Colon (tissue), 2 donors: ENCODE data around the gene GNAS.
"Not testable (repeated sequence)": the region's sequence is repeated elsewhere in the genome, so short reads cannot be mapped to it uniquely, and the experiment has no call there.

Source experiments
- FAIRE-seq: peaks from 2 replicates; lab custom pipeline; 2012; peaks lifted over from hg19 to GRCh38; lab: Jason Lieb, UNC
- donor health status: control.
- donor health status: control.

Gene GNAS

GRCh38 chr20:58828804-58829203 lies 23.7 kb upstream of the GNAS start:
- not testable (repeated sequence) for FAIRE-seq

- FAIRE-seq = no peak
Observed at GRCh38 chr20:58829531-58829941, 23.0 kb upstream of the GNAS start.

DNA sequence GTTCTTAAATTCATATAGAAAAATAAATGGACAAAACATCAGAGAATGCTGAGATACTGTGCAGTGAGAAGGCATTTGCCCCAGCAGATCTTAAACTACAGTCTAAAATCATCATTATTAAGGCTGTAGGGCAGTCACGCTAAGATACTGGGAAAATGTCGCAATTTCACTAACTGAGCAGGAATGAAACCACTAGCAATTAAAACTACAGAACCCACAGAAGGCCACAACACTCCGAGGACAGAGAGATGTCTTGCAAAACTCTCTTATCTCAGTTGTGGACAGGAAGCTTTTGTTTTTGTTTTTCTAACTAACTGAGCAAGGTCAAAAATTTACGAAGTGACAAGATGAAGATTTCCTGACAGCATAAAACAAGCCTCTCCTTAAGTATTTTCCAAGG lies 20.1 kb upstream of the GNAS start:
- no peak for FAIRE-seq

DNA sequence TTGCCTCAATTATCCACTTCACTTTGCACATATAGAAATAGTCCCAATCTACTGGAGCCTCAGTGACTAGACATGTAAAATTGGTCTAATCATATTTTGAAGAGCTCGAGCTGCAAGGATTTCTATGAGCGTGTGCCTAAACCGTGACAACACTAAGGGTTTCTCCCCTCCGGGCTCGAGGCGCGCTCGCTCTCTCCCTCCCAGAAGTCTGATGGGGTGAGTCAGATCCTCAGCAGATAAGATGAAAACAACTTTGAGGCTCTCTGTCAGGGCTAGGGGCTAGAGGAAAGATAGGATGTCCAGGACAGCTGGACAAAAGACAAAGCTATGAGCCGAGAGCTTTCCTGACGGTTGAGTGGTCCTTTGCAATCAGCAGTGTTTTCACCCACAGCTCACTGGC lies 18.6 kb upstream of the GNAS start:
- no peak for FAIRE-seq

- FAIRE-seq = no peak
Observed at GRCh38 chr20:58835231-58835630, 17.3 kb upstream of the GNAS start.

DNA sequence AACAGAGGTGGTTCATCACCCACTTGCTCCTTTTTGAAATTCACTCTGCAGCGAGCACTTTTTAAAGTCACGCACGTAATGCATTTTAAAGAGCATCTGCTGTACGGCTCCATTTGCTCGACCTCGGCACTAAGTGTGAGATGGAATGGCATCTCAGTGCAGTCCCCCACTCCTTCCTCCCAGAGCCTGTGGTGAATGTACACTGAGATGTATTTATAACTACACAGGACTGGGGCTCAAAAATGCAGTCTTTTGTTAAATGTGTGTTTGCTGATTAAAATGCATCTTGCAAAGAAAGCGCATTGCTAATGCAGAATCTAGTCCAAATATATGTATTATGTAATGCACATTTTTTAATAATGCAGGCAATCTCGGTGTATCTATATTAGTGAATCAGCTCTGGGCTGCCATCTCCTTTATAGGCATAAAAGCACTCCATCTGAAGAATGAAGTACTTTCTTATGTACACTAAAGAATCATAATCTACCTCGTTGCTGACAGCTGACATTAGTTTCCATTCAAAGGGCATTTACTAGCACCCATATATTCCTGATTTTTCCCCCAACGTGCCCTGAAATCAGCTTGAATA lies 15.8 kb upstream of the GNAS start:
- no peak for FAIRE-seq

DNA sequence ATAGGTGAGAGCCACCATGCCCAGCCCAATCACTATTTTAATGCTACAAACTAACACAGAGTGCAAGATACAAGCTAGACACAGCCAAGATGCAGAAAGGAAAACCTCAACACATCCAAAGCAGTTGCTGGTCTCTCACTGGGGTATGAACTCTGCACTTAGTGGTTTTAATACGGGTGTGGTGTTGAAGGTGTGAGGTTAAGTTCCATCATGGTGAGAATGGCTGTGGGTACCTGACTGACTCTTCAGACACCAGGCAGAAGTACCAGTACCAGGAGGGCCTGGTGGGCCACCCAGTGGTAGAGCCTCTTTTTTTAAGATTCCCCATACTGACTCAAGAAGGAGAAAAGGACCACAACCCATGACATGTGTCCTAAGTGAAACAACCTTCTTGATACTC lies 14.8 kb upstream of the GNAS start:
- no peak for FAIRE-seq

GRCh38 chr20:58838174-58838573 lies 14.3 kb upstream of the GNAS start:
- FAIRE-seq = no peak

- FAIRE-seq = no peak
Observed at GRCh38 chr20:58839474-58839874, 13.0 kb upstream of the GNAS start.

- FAIRE-seq = no peak
Observed at GRCh38 chr20:58839991-58840747, 12.3 kb upstream of the GNAS start.

DNA sequence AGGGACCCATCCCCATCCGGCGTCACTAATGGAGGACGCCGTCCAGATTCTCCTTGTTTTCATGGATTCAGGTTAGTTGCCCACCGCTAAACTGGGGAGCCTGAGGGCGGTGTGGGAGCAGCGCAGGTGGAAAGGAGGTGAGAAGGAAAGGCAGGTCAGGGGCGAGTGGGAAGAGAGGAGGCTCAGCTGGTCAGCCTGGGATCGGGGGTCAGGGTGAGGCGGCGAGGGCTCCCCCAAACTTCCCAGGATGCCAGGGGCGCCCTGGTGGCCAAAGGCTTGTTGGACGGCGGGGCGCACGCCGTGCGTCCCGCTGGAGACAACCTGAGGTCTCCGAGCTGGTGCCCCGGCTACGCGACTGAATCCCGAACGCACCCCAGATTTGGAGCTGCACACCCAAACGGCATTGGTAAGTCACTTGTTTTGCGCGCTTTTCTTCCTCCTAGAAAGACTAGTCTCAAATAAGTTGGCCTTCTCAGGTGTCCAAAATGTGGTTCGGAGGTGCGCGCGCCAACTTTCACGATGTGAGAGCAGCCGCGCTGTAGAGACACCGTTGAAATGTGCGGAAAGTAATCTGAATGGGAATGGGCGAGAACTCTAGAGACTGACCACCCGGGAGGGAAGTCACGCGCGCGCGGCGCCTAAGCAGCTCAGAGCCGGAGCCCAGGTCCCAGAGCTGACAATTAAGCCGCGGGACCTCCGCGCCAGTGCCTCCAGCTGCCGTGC lies 11.5 kb upstream of the GNAS start:
- FAIRE-seq = no peak

DNA sequence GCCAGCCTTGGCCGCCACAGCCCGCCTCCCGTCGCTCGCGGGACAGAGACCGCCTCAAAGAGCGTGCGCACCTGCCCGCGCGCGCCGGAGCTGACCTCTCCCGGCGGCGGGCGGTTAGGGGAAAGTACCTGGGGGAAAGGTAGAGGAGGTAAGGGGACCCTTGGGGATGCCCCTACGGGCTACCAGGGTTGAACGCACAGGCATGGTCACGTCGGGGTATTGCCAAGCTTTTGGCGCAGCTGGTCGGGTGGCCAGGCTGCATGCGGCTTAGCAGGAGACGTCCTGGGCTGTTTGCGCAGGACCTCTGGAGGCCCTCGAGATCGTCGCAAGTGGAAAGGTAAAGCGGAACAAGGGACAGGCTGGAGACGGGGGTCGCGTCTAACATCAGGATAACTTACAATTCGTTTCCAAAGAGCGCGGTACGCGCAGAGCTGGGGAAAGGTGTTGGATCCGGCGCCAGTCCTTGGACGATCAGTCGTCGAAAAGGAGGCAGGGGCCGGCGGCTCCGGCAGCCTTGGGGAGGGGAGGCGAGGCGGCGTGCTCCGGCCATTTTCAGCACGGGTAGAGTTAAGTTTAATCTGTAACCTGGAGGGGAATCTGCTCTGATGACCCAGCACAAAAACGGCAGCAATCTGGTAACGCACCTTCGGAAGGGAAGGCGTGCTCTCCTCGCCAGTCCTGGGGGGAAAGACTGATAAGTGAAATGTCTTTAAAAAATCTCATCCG lies 10.8 kb upstream of the GNAS start:
- no peak for FAIRE-seq

DNA sequence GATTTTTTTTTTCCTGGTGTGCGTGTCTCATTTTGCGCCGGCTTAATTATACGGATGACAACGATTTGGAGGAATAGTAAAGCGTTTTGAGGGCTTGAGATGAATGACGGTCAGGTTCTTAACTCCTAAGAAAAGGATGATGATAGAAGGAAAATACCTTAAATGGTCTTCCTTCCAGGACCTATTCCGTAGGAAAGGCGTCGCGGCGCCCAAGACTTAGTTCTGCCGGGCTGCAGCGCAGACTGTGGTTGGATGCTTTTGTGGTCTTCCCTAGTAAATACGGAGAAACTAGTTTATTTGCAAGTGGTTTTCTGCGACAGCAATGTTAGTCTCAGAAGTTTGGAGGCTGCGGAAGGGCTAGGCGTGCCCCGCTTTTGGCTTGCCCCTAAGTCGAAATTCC lies 10.2 kb upstream of the GNAS start:
- no peak for FAIRE-seq

GRCh38 chr20:58843128-58843556 lies 9.4 kb upstream of the GNAS start:
- FAIRE-seq = no peak

DNA sequence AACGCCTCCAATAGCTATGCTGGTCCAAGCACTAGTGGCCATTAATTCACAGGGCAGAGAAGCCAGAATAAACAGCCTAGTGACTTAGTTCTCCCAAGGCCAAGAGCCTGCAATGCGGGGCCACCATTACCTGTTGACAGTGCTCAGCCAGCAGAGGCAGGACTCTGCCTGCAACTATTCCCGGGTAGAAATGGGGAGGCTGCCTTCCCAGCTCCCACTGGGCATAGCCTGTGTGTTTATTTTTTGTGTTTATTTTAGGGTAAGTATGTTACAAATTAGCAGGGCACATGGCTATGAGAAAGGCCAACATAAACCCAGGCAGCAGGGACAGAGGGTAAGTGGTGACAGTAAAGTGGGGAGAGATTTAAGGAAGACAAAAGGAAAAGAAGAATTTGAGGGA lies 6.8 kb upstream of the GNAS start:
- no peak for FAIRE-seq

DNA sequence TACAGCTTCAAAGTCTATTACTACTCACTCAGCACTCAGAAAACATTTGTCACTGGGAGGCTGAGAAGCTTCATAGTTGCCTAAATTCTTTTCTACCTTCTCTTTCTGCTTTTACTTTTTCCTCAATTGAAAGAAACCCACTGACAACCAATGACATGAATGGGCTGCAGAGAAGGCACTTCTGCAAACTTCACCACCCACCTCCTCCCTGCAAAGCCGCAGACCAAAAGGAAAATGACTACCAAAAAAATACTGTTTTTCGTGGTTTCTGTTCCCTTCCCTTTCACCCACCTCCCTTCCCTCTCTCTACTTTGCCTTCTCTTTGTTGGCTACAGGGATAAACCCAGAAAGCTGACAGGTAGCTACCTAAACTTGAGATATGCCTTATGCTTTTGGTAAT lies 5.1 kb upstream of the GNAS start:
- no peak for FAIRE-seq

- FAIRE-seq = no peak
Observed at GRCh38 chr20:58850693-58851174, 1.8 kb upstream of the GNAS start, which contains the start of gene GNAS-AS1. TSS of gene GNAS-AS1 (minus strand) at chr20:58850902.

GRCh38 chr20:58851221-58851968 lies 1.1 kb upstream of the GNAS start:
- FAIRE-seq = no peak

- FAIRE-seq = no peak
Observed at GRCh38 chr20:58851969-58852458, 502 bp upstream of the GNAS start.

DNA sequence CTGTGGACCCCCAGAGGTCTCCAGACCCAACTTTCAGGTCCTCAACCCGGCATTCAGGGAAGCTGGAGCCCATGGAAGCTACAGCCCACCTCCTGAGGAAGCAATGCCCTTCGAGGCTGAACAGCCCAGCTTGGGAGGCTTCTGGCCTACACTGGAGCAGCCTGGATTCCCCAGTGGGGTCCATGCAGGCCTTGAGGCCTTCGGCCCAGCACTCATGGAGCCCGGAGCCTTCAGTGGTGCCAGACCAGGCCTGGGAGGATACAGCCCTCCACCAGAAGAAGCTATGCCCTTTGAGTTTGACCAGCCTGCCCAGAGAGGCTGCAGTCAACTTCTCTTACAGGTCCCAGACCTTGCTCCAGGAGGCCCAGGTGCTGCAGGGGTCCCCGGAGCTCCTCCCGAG lies 950 bp downstream of the GNAS start:
- no peak for FAIRE-seq

GRCh38 chr20:58853976-58854637 lies 1.6 kb downstream of the GNAS start:
- no peak for FAIRE-seq
